Measurements from ENCODE around the gene SSBP3.
"Not testable (repeated sequence)": the region's sequence is repeated elsewhere in the genome, so short reads cannot be mapped to it uniquely, and the experiment has no call there.

The SSBP3 gene

DNA sequence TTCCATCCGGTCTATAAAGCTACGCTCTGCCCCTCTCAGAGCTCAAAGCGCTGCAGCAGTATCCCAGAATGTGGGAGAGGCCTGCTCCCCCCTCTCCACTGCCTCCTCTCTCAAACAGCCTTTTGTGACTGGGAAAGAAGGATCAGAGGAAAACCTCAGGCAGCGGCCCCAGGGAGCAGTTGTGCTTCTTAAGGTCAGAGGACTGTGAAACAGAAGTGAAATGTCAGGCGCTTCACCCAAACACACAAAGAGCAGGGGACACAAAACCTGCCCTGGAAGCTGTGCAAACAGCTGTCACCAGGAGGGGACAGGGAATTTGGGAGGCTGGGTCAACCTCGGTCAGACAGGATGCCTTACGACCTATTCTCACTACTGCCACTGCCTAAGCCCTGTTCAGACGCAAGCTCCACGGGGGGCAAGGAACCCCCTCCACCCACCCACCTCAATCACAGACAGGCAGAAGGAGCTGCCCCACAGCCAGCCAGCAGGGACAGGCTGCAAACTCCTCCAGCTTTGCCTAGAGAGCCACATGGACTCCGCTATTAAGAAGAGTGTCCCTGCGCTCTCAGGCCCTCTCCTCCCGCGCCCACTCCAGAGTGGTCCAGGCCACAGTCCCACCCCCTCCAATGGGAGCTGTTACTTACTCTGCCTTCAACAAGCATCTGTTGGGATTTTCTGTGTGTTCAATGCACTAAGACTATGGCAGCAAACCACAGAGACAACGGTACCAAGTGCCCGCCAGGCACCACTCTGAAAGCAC, 14.6 kb downstream of the SSBP3 start:
- DNase-seq (ENCODE audit: low spot score) = no peak

DNA sequence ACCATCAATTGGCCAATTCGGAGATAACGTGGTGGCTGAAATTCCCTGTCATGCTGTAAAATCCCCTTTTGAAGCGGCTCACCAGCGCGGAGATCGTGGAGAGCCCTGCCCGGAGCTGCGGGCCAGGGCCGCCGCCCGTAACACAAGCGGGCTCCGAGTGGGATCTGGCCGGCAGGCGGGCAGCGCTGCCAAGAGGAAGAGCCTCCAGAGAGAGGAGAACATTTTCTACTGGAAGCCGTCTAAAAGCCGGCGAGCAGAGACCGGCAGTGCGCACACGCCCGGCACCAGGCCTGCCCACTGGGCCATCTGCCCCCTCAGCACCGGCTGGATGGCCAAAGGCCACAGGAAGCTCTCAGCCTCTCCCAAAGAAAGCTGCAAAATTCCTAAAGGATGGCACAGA, 15.5 kb downstream of the SSBP3 start:
- DNase-seq (ENCODE audit: low spot score) = no peak

DNA sequence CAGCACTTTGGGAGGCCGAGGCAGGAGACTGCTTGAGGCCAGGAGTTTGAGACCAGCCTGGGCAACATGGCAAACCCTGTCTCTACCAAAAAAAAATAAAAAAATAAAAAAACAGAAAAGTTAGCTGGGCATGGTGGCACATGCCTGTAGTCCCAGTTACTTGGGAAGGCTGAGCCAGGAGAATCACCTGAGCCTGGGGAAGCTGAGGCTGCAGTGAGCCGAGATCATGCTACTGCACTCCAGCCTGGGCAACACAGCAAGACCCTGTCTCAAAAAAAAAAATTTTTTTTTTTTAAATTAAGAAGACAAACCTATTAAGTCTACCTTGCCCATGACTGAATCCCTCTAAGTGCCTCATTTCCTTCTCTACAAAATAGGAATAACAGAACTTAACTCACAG, 16.6 kb downstream of the SSBP3 start:
- not testable (repeated sequence) for DNase-seq (ENCODE audit: low spot score)

DNA sequence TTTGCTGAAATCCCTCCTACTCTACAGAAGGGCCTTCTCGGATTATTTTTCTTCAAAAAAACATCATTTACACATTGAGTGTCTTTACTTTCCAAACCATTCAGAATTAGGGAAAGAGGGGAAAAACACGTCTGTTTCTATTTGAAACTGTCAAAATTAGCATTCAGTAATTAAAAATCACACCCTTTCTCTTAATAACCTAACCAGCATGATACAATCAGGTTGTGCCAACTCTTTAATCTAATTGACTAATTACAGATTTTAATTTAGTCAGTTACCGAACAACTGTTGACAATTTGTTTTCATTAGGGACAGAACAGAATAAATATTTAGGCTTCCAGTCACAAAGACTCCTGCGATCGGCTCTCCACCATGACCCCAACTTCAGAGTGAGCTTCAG, 18.8 kb downstream of the SSBP3 start:
- DNase-seq (ENCODE audit: low spot score) = no peak

DNA sequence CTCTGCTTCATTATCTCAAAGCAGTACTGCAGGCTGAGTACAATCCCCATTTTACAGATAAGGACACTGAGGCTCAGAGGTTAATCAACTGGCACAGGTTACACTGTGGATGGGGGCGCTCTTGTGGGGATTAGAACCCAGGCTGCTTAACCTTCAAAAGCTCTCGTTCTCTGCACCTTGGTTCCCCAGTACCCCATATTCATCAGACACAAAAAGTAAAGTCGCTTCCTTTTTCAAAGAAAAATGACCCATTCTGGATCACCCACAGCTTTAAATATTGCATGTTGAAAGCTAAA, 20.5 kb downstream of the SSBP3 start:
- DNase-seq (ENCODE audit: low spot score) = no peak

DNA sequence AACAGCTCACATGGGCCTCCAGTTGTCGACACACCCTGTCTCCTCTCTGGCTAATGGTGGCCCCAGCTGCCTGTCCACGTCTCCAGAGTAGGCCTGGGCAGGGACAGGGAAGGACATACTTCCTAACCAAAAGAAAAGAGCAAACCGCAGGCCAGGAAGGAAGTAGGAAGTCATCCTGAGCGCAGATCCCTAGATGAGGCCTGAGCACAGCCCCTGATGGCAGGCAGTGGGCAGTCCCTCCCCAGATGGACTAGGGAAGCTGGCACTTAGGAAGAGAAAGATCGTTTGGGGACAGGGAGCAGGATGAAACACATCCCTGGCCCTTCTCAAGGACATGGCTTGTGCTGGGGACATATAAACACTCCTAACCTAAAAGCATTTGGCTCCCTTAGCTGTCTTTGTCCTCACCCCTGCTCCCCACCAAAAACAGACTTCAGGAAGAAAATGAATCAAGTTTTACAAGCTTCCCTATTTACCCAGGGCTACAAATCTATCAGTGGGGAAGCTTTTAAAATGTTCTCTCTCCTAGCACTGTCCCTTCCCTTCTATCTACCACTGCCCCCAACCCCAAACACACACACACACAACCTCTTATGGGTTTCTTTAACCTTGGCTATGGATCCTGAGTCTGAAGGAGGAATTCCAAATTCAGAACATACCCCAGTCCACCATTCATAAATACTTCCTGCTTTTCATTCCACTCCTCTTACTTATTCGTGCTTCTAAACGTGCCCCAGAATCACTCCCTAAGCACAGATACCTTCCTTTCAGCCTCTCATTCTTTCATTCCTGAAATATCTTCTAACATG, 21.1 kb downstream of the SSBP3 start:
- no peak for DNase-seq (ENCODE audit: low spot score)

DNA sequence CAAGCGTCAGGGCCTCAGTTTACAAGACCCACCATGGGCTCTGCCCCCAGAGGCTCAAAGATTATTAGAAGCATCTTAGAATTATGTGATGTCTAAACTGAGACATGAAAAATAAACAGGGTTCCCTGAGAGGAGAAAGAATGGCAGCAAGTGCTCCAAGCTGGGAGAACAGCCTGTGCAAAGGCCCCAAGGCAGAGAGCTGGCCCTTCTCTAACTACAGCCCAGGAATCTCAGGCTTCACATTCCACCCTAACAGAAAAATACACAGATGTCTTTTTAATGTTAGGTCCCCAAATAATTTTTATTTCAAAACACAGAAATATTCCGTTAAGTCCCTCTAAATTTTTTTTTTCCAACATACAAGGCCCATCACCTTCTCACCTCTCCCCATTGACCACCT, 21.7 kb downstream of the SSBP3 start:
- DNase-seq (ENCODE audit: low spot score) = no peak

DNA sequence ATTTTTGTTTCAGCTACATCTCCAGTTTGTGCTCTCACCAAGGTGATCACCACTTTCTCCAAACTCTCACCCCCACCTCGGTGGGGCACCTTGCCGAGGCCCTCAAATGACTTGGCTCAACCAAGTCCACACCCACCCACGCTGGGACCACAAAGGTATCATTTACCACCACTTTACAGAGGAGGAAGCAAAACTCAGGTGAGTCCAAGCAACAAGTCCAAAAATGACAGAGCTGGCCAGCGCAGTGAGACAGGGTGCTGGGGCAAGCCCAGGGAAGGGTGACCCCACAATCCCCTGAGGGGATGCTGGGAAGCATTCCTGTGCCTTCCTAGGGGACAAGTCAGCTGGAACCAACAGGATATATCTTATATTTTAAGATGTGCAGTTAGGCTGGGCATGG, 24.7 kb downstream of the SSBP3 start:
- DNase-seq (ENCODE audit: low spot score) = no peak

DNA sequence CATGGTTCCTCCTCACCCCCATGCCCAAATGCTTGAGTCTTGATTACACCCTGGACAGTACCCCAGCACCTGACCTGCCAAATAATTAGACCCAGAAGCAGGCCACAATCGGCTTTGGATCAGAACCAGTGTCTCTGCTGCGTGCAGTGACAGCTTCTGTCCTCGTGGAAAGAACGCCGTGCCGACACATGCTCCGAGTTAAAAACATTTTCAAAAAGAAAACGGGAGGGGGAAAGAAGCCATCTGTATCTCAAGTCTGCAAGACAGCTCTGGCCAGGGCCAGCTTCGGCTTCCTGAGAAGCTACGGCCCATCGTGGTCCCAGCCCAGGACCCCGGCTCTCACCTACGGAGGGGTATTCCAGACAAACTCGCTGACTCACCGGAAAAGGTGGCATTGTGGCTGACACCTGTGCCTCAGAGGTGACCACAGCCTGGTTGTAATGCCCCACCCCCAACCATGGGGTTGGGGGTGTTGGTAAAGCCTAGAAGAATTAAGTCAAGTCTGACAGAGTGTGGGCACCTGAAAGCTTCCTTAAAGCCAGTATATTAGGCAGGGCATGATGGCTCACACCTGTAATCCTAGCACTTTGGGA, 25.8 kb downstream of the SSBP3 start:
- DNase-seq (ENCODE audit: low spot score) = peak; percentile 50

DNA sequence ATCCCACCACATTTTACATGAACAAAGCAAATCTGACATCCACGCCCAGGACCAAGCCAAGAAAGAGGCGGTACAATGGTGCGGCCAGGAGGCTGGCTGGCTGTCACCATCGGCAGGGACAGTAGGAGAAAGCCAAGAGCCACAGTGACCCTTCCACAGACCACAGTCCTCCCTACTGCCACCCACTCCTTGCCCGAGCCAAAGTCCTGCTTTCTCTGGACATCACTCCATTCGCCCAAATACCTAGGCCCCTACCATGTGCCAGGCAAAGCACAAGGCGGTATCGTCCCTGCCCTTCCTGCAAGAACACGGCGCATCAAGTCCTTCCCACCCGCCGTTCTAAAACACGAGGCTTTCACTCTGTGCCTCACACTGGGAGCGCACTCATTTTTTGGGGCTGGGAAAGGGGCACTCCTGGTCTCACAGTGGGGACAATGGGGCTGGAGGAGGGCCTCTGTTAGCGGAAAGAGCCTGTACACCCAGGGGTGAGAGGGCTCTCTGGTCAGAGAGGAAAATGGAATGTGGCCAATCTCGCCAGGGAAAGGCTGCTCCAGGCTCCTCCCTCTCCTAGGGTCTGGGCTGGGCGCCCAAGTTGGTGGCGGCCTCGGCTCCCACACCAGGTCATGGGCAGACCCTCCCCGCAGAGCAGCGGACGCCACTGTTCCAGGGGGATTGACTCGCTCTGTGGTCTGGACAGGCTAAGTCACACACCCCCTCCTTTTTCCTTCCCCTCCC, 26.5 kb downstream of the SSBP3 start:
- DNase-seq (ENCODE audit: low spot score) = no peak

DNA sequence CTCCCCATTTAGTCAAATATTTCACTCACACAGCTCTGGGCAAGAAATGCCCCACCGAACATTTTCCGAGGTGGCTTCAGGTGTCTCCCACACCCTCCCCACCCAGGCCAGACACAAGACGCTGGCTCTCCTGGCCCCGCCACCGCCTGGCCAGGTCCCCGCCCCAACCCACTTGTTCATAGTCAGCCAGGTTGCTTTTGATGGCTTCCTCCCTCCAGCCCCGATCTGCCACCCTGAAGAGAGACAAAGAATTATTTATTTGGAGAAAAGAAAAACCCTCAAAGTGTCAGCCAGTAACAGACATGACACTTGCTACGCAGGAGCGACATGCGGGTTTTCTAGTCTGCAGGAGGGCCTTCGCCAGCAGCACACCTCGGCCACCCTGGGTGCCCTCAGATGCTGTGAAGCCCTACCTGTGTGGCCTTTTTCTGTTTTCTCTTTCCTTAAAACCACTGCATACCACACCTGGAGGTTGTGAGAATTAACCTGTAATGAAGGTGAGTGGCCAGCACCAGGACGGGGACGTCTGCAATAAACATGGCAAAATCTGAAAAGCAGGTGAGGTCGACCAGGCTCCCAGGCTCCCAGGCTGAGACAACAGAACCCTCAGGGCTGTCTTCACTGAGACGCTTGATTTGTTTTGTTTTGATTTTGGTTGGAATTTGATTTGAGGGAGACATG, 27.2 kb downstream of the SSBP3 start:
- no peak for DNase-seq (ENCODE audit: low spot score)

DNA sequence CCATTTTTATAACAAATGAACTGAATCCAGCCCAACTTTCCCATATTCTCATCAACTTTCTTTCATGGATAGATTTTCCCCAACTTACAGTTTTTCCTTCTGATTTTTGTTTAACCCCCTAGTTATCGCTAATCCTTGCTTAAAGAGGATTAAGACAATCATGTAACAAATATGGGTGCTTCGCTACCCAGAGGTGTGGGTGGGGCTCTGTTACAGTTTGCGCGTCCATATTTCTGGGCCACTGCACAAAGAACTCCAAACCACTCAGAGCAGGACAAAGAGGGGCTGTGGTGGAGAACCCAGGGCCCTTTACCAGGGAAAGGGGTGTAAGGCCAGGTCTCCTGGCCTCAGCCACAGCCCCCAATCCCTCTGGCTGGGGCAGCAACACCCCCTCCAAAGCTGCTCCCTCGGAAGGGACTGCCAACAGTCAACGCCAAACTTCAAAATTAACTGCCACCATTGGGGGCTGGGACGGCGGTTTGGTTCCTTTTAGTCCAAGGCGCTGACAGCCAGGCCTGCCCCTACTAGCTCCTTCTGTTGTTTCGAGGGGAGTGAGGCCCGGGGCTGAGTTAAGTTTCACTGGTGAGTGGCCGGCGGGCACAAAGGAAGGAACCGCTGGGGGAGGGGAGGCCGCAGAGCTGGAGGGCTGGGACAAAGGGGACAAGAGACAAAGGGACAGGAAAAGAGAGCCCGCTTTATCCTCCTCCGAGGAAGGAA, 27.9 kb downstream of the SSBP3 start:
- DNase-seq (ENCODE audit: low spot score) = no peak

DNA sequence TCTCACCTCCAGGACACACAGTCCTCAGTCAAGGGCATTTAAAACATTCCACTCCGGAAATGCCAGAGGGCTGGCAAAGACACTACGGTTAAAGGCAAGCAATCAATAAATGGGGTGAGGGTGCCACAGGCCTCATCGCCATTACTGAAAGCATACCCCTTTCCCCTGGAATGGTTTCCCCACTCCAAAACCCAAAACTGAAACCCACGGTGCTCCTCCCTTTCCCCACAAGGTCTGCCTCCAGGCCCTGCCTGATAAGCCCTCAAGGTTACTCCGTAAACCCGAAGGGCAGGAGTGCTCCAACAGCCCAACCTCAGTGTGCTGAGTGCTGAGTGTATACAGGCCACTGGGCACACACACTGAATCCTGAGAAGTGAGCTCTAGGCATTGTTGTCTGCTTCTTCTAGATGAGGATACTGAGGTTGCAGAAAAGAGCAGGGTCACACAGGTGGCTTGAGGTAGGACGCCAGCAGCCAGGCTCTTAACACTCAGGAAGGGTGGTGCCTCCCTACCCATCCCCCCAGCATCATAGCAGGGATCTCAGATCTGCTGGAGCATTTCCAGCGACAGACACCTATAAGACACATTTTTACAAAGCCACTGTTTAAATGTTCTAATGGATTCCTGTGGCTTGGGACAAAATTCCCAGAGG, 29.0 kb downstream of the SSBP3 start:
- no peak for DNase-seq (ENCODE audit: low spot score)

DNA sequence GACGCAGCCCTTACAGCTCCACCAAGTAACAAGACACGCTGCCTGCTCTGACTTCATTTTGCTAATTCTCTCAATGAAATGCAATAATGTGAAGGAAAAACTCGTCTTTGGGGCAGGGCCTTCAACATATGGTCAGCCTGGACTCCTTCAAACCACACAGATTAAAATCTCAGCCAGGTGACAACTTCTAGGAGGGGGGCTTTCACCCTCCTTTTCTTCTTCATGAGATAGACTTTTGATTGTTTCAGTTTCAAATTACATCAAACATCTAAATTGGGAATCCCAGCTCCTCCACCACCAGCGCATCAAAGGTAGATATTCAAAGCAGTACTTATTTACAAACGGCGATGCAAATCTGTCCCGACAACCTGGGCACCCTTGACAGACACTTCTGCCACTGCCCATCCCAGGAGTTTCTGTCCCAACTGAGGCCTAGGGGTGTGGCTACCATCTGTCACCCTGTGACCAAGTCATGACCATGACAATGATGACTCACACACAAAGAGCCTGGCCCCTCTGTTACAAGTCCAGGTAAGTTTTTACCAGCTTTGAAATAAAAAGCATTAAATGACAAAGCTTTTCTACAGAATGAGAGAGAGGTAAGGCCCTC, 29.7 kb downstream of the SSBP3 start:
- DNase-seq (ENCODE audit: low spot score) = peak; percentile 6

DNA sequence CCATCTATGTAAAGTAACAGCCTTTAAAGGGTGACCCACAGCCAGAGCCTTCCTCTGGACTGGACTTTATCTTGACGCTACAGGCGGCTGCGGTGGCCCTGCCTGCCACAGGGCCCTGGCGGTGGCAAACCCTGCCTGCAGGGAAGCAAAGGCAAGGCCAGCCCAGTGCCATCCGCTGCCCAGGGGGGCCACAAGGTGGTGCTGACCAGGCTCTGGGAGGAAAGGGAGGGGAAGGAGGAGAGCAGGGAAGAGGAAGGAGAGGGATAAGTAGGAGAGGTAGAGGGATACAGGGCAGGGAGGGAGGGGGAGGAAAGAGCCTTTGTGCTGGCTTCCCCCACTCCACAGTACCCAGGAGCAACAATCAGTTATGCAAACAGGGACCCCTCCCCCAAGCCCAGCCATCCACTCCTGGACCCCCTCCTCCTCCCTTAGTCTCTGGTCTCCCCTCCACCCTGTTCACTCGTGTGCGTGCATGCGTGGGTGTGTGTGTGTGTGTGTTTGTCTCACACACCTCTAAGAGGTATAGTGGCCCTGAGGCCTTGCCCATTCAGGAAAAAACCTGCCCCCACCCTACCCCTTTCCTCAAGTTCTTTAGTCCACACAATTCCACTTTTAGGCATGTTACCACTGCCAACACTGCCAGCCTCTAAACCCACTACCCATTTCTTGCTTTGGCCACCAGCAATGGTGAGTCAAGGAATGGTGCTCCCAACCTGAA, 30.3 kb downstream of the SSBP3 start:
- DNase-seq (ENCODE audit: low spot score) = no peak

DNA sequence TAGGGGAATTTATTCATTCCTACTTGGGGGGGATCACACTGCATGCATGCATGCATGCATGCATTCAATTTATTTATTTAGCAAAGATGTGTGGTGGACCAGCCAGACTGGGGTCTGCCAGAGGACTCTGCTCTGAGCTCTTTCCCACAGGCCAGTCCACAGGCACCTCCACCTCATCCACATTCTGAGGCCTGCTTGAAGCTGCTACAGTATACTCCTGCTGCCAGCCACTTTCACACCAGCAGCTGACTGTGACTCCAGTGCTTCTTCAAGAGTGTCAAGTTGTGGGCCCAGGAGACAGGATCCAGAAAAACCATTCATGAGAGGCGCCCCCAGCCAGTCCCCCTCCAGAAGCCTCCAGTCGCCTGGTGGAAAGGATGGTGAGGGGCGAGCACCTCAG, 30.9 kb downstream of the SSBP3 start:
- DNase-seq (ENCODE audit: low spot score) = no peak

DNA sequence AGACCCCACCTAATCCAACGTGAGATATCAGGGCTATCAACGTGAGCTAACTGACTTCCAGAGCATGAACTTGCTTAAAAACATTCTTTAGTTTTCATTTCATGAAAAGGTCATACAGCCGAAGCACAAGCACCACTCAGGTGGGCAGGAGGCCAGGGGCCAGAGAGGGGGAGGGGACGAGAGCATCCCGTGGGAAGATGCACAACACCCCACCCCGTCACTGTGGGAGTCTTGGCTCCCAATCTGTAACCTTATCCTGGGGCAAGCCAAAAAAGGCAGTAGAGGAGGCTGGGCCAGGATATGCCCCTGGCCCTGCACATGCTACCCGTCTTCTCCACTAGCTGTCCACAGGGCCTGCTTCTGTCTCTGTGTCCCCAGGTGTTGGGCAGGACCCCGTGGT, 31.4 kb downstream of the SSBP3 start:
- DNase-seq (ENCODE audit: low spot score) = no peak

DNA sequence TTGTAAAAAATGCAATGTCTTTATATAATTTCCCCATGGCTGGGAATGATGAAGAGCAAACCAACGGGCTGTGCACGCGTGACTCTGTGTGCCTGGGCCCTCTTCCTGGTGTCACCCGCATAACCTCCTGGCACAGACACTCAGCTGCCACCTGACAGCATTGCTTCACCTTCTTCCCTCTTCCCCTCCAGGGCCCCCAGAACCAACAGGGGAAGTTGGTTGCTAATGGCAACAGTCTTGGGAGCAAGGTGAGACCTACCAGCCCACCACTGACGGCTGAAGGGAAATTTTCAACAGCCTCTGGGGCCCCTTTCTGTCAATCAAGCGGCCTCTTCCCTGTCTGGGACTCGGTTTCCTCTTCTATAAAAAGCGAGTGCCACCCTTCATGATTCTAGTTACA, 33.2 kb downstream of the SSBP3 start:
- no peak for DNase-seq (ENCODE audit: low spot score)

DNA sequence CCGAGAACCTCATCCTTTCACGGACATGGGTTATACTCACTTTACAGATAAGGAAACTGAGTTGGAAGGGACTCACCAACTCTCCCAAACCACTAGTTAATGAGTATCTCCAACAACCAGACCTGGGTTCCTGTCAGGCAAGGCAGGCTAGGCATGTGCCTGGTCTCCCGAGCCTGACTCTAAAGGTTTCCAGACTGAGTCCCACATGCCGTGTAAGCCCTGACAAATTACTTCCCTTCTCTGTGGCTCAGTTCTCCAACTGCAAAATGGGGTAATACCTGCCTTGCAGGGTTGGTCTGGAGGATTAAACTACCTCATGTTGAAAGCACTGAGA, 34.3 kb downstream of the SSBP3 start:
- DNase-seq (ENCODE audit: low spot score) = no peak

Data from CD4-positive, alpha-beta T cell treated with Interleukin-2 at 100 ng/mL for 4 hours (primary cell).